Thyroid gland (tissue), 4 donors: ENCODE results near the gene EPN1. TPM values are rescaled to one million over a fixed set of nuclear protein-coding genes. Genes with fewer than 3 reads are reported as not detected.

Source experiments
- DNase-seq, 2 donors: peaks; one replicate each; pipeline ENCODE4 v3.0.0-alpha.2; 2019
- H3K27ac ChIP-seq, 3 donors: fragments of 200-600 bp; sonication (generic); 1 replicate in 2 of 3; 2 replicates in 1 of 3; pipeline ENCODE4 v1.5.1; 2016 to 2019; ENCODE audit warnings: mild to moderate bottlenecking in 1 of 3, moderate library complexity in 1 of 3
- H3K27me3 ChIP-seq: fragments of 200-600 bp; sonication (generic); one replicate; pipeline ENCODE4 v1.5.1; 2019
- H3K36me3 ChIP-seq, 2 donors: fragments of 200-600 bp; sonication (generic); one replicate each; pipeline ENCODE4 v1.5.1; 2016 to 2019
- H3K4me1 ChIP-seq, 2 donors: fragments of 200-600 bp; sonication (generic); one replicate each; pipeline ENCODE4 v1.5.1; 2017 to 2019
- H3K4me3 ChIP-seq, 3 donors: fragments of 200-600 bp; sonication (generic); replicated peaks in 1 of 3; 1 replicate in 2 of 3; 2 replicates in 1 of 3; pipeline ENCODE4 v1.5.1; 2016; ENCODE audit warnings: mild to moderate bottlenecking in 1 of 3
- H3K9me3 ChIP-seq: fragments of 200-600 bp; sonication (generic); one replicate; pipeline ENCODE4 v1.5.1; 2017
- CTCF ChIP-seq, 6 experiments: fragments of 200-600 bp in 3 of 6; fragments of 450-650 bp in 3 of 6; sonication (generic) in 3 of 6; IDR thresholded peaks; one replicate each; pipeline ENCODE4 v1.5.1; 2016 to 2019; ENCODE audit warnings: antibody characterized with exemption in 6 of 6, mild to moderate bottlenecking in 2 of 6, inconsistent platforms in 1 of 6, moderate library complexity in 1 of 6
- POLR2A ChIP-seq, 2 donors: fragments of 450-650 bp; IDR thresholded peaks; one replicate each; pipeline ENCODE4 v1.6.1; 2017; ENCODE audit warnings: antibody characterized with exemption in 2 of 2, mild to moderate bottlenecking in 2 of 2, moderate library complexity in 1 of 2
- WGBS, 2 donors: methylation state at CpG; one replicate each; pipeline ENCODE4 v1.1.5; 2017; 5-methylcytosine and 5-hydroxymethylcytosine counted together
- intact Hi-C: fragments of 100-400 bp; cut with DNase I; formaldehyde crosslinking; loops from one replicate; pipeline ENCODE4 v1.15.1; 2023
- total RNA-seq, 4 donors: library from RNA; depleted of rRNA; stranded (reverse); fragments of >200 nt; gene quantifications; one replicate each; pipeline ENCODE4 v1.2.3, GENCODE V29; 2016

Gene EPN1
- total RNA-seq, 4 donors from 2014 or later, result 34.8 to 102 (median 72.2) TPM

GRCh38 chr19:55653651-55654322 lies 21.2 kb upstream of the EPN1 start:
- Histone ChIP-seq H3K4me1 (peaks cover 42 to 43% of the 10 kb centered on the region in 2 donors), H3K27me3 (no peaks in the 10 kb centered on the region), H3K9me3 (no peaks in the 10 kb centered on the region), H3K36me3 (no peaks in the 10 kb centered on the region), H3K27ac (peak overlapping the region; percentile 94 to 99 (median 96)), H3K4me3 (peak overlapping the region in 2 of 3 donors; percentile 27 to 76)
- intact Hi-C loops, result loop anchor here (10.0 kb wide), 1 partner anchor 269 kb away; the partner anchor contains the start of genes RPL28 and TMEM238
- DNase-seq, result peak; percentile 98 to 99
- TF ChIP-seq CTCF (IDR thresholded peaks at IDR 0.05) (peak; percentile 96 to 100 (median 100)), POLR2A (IDR thresholded peaks at IDR 0.05) (peak; percentile 78 to 88)
- 0% methylated on average over 30 to 57 of the region's 57 CpGs for WGBS, 2 donors

GRCh38 chr19:55654323-55654867 lies 20.6 kb upstream of the EPN1 start:
- intact Hi-C loops, result loop anchor here (10.0 kb wide), 1 partner anchor 270 kb away; the partner anchor contains the start of genes RPL28 and TMEM238
- H3K27ac ChIP-seq, result peak overlapping the region; percentile 94 to 99 (median 96)
- TF ChIP-seq POLR2A (IDR thresholded peaks at IDR 0.05), result no peak
- no peak for TF ChIP-seq CTCF (IDR thresholded peaks at IDR 0.05)
- WGBS, 2 donors, result 0 to 1% methylated on average over 36 to 42 of the region's 52 CpGs
- DNase-seq, result peak; percentile 100
- H3K4me1 ChIP-seq, result peaks cover 37 to 42% of the 10 kb centered on the region in 2 donors
- no peaks in the 10 kb centered on the region for H3K9me3 ChIP-seq
- H3K36me3 ChIP-seq, result peaks cover 0 to under 1% of the 10 kb centered on the region in 2 donors
- no peaks in the 10 kb centered on the region for H3K27me3 ChIP-seq
- H3K4me3 ChIP-seq, result peak overlapping the region in 2 of 3 donors; percentile 27 to 76

- Histone ChIP-seq H3K4me3 (peak within 1 kb of the TSS; percentile 76 to 92 (median 91)), H3K27me3 (no peaks in the 10 kb centered on the region), H3K4me1 (peaks cover 37 to 46% of the 10 kb centered on the region in 2 donors), H3K9me3 (no peaks in the 10 kb centered on the region), H3K27ac (peak within 1 kb of the TSS; percentile 94 to 99 (median 96)), H3K36me3 (peaks cover 5 to 7% of the 10 kb centered on the region in 2 donors)
- DNase-seq, result peak; percentile 94 to 95
- 0% methylated on average over 16 to 52 of the region's 95 CpGs for WGBS, 2 donors
- intact Hi-C loops, result loop anchor here (10.0 kb wide), 1 partner anchor 270 kb away; the partner anchor contains the start of genes RPL28 and TMEM238
- TF ChIP-seq POLR2A (IDR thresholded peaks at IDR 0.05) (peak; percentile 14 to 71), CTCF (IDR thresholded peaks at IDR 0.05) (peak in 2 of 6 experiments; percentile 4 to 15)
Observed at GRCh38 chr19:55654868-55655647, 20.0 kb upstream of the EPN1 start, which contains the start of gene U2AF2. TSS of gene U2AF2 (plus strand) at chr19:55655035. CDS start at chr19:55655105, 70 bp downstream.

GRCh38 chr19:55655648-55656040 lies 19.4 kb upstream of the EPN1 start:
- 1 to 2% methylated on average over 19 of the region's 19 CpGs for WGBS, 2 donors
- Histone ChIP-seq H3K4me3 (peak overlapping the region; percentile 76 to 92 (median 91)), H3K36me3 (peaks cover 10 to 13% of the 10 kb centered on the region in 2 donors), H3K9me3 (no peaks in the 10 kb centered on the region), H3K4me1 (peaks cover 37 to 46% of the 10 kb centered on the region in 2 donors), H3K27me3 (no peaks in the 10 kb centered on the region), H3K27ac (peak overlapping the region in 2 of 3 donors; percentile 94 to 99)
- TF ChIP-seq CTCF (IDR thresholded peaks at IDR 0.05) (no peak), POLR2A (IDR thresholded peaks at IDR 0.05) (no peak)
- intact Hi-C loops, result loop anchor here (10.0 kb wide), 1 partner anchor 271 kb away; the partner anchor contains the start of genes RPL28 and TMEM238
- DNase-seq, result no peak
